ENCODE measurements around the gene TNS3. TPM values are rescaled to one million over a fixed set of nuclear protein-coding genes. Genes with fewer than 3 reads are reported as not detected.
A peak's percentile ranks its signal among the peaks of the same experiment; 100 is the strongest.

The TNS3 gene
- total RNA-seq, 1 experiment from 2014 or later, result 533 TPM

DNA sequence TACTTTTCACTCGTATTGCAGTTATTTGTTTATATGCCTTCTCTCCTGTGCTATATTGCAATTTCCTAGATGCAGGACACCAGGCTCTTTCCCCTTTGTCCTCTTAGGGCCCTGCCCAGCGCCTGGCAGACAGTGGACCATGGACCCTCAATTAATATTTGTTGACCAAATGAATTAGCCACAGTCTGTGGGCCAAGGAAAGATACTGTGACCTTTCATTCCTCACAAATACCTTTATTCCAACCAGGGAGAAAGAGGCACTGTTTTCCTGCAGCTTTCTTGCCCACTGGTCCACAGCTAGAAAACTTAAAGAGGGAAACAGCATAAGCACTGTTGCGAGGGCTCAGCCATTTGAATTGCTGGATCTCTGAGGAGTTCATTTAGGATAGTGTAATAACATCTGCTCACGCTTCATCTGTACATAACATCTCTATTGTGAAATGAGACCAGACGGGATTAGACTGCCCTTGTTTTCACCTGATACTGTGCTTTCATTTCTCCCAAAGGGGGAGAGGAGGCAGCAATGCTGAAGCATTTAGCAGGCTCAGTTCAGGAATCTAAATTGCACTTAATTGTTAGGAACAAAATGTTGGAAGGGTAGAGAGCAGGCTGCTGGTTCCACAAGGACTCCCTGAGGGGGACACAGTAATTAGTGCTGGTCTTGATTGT, 46.7 kb downstream of the TNS3 start:
- Histone ChIP-seq H3K4me3 (ENCODE audit: low read depth in 2 of 2, low read length in 2 of 2) (peak overlapping the region; percentile 42 to 66), H3K9me3 (ENCODE audit: control insufficient read depth, insufficient read depth, low read depth, low read length) (no peaks in the 10 kb centered on the region), H3K27ac (ENCODE audit: low read length) (peak overlapping the region; percentile 99), H3K27me3 (ENCODE audit: control insufficient read depth, insufficient read depth, low read length) (no peaks in the 10 kb centered on the region), H3K36me3 (ENCODE audit: control insufficient read depth, insufficient read depth, low read length) (no peaks in the 10 kb centered on the region; the same call in 1 of the 2 replicates), H3K4me1 (ENCODE audit: control insufficient read depth, insufficient read depth, low read length) (peaks cover 83% of the 10 kb centered on the region)
- TSS peak; percentile 53 for BruUV-seq (replicated peaks)
- ChIA-PET CTCF (no interaction called here), POLR2A (interaction anchor here (1.0 kb wide), 1 partner anchor 251 kb away, joined by 3 read pairs; no protein-coding TSS in a partner anchor)
- TF ChIP-seq, protein P1, sequence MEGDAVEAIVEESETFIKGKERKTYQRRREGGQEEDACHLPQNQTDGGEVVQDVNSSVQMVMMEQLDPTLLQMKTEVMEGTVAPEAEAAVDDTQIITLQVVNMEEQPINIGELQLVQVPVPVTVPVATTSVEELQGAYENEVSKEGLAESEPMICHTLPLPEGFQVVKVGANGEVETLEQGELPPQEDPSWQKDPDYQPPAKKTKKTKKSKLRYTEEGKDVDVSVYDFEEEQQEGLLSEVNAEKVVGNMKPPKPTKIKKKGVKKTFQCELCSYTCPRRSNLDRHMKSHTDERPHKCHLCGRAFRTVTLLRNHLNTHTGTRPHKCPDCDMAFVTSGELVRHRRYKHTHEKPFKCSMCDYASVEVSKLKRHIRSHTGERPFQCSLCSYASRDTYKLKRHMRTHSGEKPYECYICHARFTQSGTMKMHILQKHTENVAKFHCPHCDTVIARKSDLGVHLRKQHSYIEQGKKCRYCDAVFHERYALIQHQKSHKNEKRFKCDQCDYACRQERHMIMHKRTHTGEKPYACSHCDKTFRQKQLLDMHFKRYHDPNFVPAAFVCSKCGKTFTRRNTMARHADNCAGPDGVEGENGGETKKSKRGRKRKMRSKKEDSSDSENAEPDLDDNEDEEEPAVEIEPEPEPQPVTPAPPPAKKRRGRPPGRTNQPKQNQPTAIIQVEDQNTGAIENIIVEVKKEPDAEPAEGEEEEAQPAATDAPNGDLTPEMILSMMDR (IDR thresholded peaks at IDR 0.05), result no peak
- TF ChIP-seq TCF7L2 (IDR thresholded peaks at IDR 0.05; ENCODE audit: low read depth, low read length), result no peak
- TF ChIP-seq, protein P2, sequence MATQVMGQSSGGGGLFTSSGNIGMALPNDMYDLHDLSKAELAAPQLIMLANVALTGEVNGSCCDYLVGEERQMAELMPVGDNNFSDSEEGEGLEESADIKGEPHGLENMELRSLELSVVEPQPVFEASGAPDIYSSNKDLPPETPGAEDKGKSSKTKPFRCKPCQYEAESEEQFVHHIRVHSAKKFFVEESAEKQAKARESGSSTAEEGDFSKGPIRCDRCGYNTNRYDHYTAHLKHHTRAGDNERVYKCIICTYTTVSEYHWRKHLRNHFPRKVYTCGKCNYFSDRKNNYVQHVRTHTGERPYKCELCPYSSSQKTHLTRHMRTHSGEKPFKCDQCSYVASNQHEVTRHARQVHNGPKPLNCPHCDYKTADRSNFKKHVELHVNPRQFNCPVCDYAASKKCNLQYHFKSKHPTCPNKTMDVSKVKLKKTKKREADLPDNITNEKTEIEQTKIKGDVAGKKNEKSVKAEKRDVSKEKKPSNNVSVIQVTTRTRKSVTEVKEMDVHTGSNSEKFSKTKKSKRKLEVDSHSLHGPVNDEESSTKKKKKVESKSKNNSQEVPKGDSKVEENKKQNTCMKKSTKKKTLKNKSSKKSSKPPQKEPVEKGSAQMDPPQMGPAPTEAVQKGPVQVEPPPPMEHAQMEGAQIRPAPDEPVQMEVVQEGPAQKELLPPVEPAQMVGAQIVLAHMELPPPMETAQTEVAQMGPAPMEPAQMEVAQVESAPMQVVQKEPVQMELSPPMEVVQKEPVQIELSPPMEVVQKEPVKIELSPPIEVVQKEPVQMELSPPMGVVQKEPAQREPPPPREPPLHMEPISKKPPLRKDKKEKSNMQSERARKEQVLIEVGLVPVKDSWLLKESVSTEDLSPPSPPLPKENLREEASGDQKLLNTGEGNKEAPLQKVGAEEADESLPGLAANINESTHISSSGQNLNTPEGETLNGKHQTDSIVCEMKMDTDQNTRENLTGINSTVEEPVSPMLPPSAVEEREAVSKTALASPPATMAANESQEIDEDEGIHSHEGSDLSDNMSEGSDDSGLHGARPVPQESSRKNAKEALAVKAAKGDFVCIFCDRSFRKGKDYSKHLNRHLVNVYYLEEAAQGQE (IDR thresholded peaks at IDR 0.05; ENCODE audit: insufficient read depth in 1 of 2, low read depth in 2 of 2, low read length in 1 of 2), result no peak
- ATAC-seq, result no peak
- in situ Hi-C loops (cut with HindIII; ENCODE audit: low pct_unique_long_range_greater_than_20kb, low sequenced_read_pairs) (no loop called here), intact Hi-C loops (cut with micrococcal nuclease; ENCODE audit: unreplicated experiment) (loop anchor here (5.0 kb wide), 1 partner anchor 37 kb away; no protein-coding TSS in a partner anchor)
- DNase-seq (ENCODE audit: low read depth, low spot score), result no peak

DNA sequence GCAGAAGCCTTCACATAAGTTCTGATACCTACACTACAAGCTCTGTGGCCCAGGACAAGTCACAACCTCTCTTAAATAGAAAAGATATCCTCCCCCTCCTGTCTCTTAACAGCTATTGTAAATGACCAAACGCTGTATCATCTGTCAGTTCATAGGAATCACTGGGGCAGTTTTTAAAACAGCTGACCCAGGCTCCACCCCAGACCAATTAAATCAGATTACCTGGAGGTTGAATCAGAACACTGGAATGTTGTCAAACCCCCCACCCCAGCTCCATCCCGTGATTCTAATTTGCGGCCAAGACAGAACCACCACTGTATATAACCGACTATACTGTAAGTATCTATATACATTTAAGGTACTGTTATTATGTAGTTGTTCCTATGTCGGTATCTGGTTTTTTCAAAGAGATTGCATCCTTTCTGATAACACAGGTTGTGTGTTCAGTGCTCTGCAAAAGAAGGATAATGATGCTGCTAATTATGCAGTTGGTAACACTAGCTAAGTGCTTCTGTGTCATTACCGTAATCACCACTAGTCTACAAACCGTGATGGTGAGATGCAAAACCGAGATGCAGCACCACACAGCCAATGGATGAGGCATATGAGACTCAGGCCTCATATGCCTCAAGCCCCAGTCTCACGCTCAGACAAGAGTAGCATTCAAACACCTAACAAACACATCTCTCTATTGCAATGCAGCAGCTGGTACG, 47.4 kb downstream of the TNS3 start:
- in situ Hi-C loops (cut with HindIII; ENCODE audit: low pct_unique_long_range_greater_than_20kb, low sequenced_read_pairs), result no loop called here
- H3K36me3 ChIP-seq (ENCODE audit: control insufficient read depth, insufficient read depth, low read length), result peaks cover 7% of the 10 kb centered on the region; the same call in 1 of the 2 replicates
- DNase-seq (ENCODE audit: low read depth, low spot score) (peak; percentile 80), ATAC-seq (peak; percentile 35)
- intact Hi-C loops (cut with micrococcal nuclease; ENCODE audit: unreplicated experiment), result loop anchor here (5.0 kb wide), 1 partner anchor 38 kb away; no protein-coding TSS in a partner anchor
- peak overlapping the region; percentile 99 for H3K27ac ChIP-seq (ENCODE audit: low read length)
- ChIA-PET CTCF (interaction anchor here (0.5 to 1.2 kb wide), 2 partner anchors 37 to 55 kb away, joined by 4 read pairs; no protein-coding TSS in a partner anchor), POLR2A (interaction anchor here (0.6 to 1.0 kb wide), 3 partner anchors 79 to 558 kb away, joined by 3 to 4 read pairs (median 4); no protein-coding TSS in a partner anchor)
- peaks cover 83% of the 10 kb centered on the region for H3K4me1 ChIP-seq (ENCODE audit: control insufficient read depth, insufficient read depth, low read length)
- peak overlapping the region; percentile 42 to 66 for H3K4me3 ChIP-seq (ENCODE audit: low read depth in 2 of 2, low read length in 2 of 2)
- TF ChIP-seq TCF7L2 (IDR thresholded peaks at IDR 0.05; ENCODE audit: low read depth, low read length) (peak; percentile 73; the same call in 1 of the 2 replicates), POLR2AphosphoS5 (IDR thresholded peaks at IDR 0.05; ENCODE audit: low read depth, low read length) (peak; percentile 51), SIN3A (IDR thresholded peaks at IDR 0.05; ENCODE audit: borderline replicate concordance, insufficient read depth, low read depth, low read length) (0 out of 2 replicates have a peak, but pooled peaks have one; percentile 56)
- TF ChIP-seq, protein P1 (IDR thresholded peaks at IDR 0.05), result no peak
- TF ChIP-seq, protein P2 (IDR thresholded peaks at IDR 0.05; ENCODE audit: insufficient read depth in 1 of 2, low read depth in 2 of 2, low read length in 1 of 2), result no peak
- no TSS peak for BruUV-seq (replicated peaks)
- no peaks in the 10 kb centered on the region for H3K9me3 ChIP-seq (ENCODE audit: control insufficient read depth, insufficient read depth, low read depth, low read length)
- H3K27me3 ChIP-seq (ENCODE audit: control insufficient read depth, insufficient read depth, low read length), result no peaks in the 10 kb centered on the region
